A549 (cell line): Measurements from ENCODE around the gene ZNRD2. TPM values are rescaled to one million over a fixed set of nuclear protein-coding genes. Genes with fewer than 3 reads are reported as not detected.

ENCODE experiments used
- ATAC-seq, 2 experiments: fragments of 200-7000 bp in 1 of 2; fragments of >200 bp in 1 of 2; cut with Nextera tagmentation in 1 of 2; cut with Tn5 transposase in 1 of 2; 3 replicates each; pipeline versions ENCODE4 v1.8.0 to v1.9.1; 2018 to 2020; ENCODE audit warnings: mild to moderate bottlenecking in 1 of 2, moderate library complexity in 1 of 2
- CTCF ChIA-PET: fragments of 300-600 bp; sonication (Branson Sonifier 250); formaldehyde crosslinking; extraction: SDS; loops from one replicate; lab custom pipeline; 2021; ENCODE audit warnings: antibody characterized with exemption, inconsistent platforms; lab: Yijun Ruan, JAX
- POLR2A ChIA-PET: fragments of 350-600 bp; formaldehyde crosslinking; extraction: SDS; loops from one replicate; lab custom pipeline; 2021; ENCODE audit warnings: antibody characterized with exemption, inconsistent platforms; lab: Yijun Ruan, JAX
- DNase-seq, 2 experiments: peaks; one replicate each; pipeline versions ENCODE4 v3.0.0 to v3.0.0-alpha.2; 2011 to 2016; ENCODE audit warnings: low read depth in 1 of 2, low spot score in 1 of 2
- FAIRE-seq: peaks from 2 replicates; lab custom pipeline; 2011; peaks lifted over from hg19 to GRCh38; lab: Jason Lieb, UNC
- H3K27ac ChIP-seq, 2 experiments: fragments of >200 bp; sonication (Bioruptor Twin); formaldehyde crosslinking; 3 replicates each; pipeline ENCODE4 v1.5.1; 2016 to 2017
- H3K4me1 ChIP-seq: fragments of >200 bp; sonication (Bioruptor Twin); formaldehyde crosslinking; 3 replicates; pipeline ENCODE4 v1.6.1; 2016
- H3K4me2 ChIP-seq: fragments of >200 bp; sonication (Bioruptor Twin); formaldehyde crosslinking; 3 replicates; pipeline ENCODE4 v1.6.1; 2016
- H3K4me3 ChIP-seq: fragments of >200 bp; sonication (Bioruptor Twin); formaldehyde crosslinking; 3 replicates; pipeline ENCODE4 v1.5.1; 2016
- H3K9me3 ChIP-seq: fragments of >200 bp; sonication (Bioruptor Twin); formaldehyde crosslinking; 3 replicates; pipeline ENCODE4 v1.6.1; 2016
- BCL3 ChIP-seq: fragments of >200 bp; sonication (Bioruptor Twin); formaldehyde crosslinking; IDR thresholded peaks from 3 replicates; pipeline ENCODE4 v1.6.1; 2016
- CTCF ChIP-seq: fragments of >200 bp; sonication (Bioruptor Twin); formaldehyde crosslinking; IDR thresholded peaks from 3 replicates; pipeline ENCODE4 v1.5.1; 2016
- E2F6 ChIP-seq: IDR thresholded peaks from 2 replicates; pipeline ENCODE4 v1.6.1; 2012; ENCODE audit warnings: low read depth, borderline replicate concordance
- GATA3 ChIP-seq: IDR thresholded peaks from 2 replicates; pipeline ENCODE4 v1.6.1; 2012; ENCODE audit warnings: borderline replicate concordance
- HDAC2 ChIP-seq: fragments of 200-600 bp; sonication (generic); IDR thresholded peaks from 2 replicates; pipeline ENCODE4 v1.6.1; 2016
- JUN ChIP-seq, 2 experiments: fragments of >200 bp; sonication (Bioruptor Twin); formaldehyde crosslinking; IDR thresholded peaks; 2 replicates in 1 of 2; 3 replicates in 1 of 2; pipeline ENCODE4 v1.6.1; 2016 to 2017
- KDM1A ChIP-seq: fragments of 200-600 bp; sonication (generic); IDR thresholded peaks from 2 replicates; pipeline ENCODE4 v1.6.1; 2016; ENCODE audit warnings: low read depth, mild to moderate bottlenecking
- MAX ChIP-seq: IDR thresholded peaks from 2 replicates; pipeline ENCODE4 v1.6.1; 2012
- NR3C1 ChIP-seq: fragments of >200 bp; sonication (Bioruptor Twin); formaldehyde crosslinking; IDR thresholded peaks from 3 replicates; pipeline ENCODE4 v1.6.1; 2017
- PHF8 ChIP-seq: fragments of 200-600 bp; sonication (generic); IDR thresholded peaks from 2 replicates; pipeline ENCODE4 v1.6.1; 2016; ENCODE audit warnings: low read depth, mild to moderate bottlenecking, antibody characterized with exemption, moderate library complexity, borderline replicate concordance
- POLR2A ChIP-seq: IDR thresholded peaks from 2 replicates; pipeline ENCODE4 v1.6.1; 2012; ENCODE audit warnings: mild to moderate bottlenecking, low read length
- RAD21 ChIP-seq, 2 experiments: fragments of >200 bp in 1 of 2; sonication (Bioruptor Twin) in 1 of 2; formaldehyde crosslinking in 1 of 2; IDR thresholded peaks in 1 of 2; conservative IDR thresholded peaks in 1 of 2; 2 replicates in 1 of 2; 3 replicates in 1 of 2; pipeline ENCODE4 v1.6.1; 2012 to 2018; ENCODE audit warnings: inconsistent platforms in 1 of 2
- REST ChIP-seq: fragments of 200-600 bp; sonication (generic); IDR thresholded peaks from 2 replicates; pipeline ENCODE4 v1.6.1; 2016; ENCODE audit warnings: antibody characterized with exemption, mild to moderate bottlenecking, moderate library complexity
- SMC3 ChIP-seq: fragments of >200 bp; sonication (Bioruptor Twin); formaldehyde crosslinking; IDR thresholded peaks from 3 replicates; pipeline ENCODE4 v1.6.1; 2018; ENCODE audit warnings: inconsistent platforms
- ZC3H11A ChIP-seq: fragments of 450-650 bp; IDR thresholded peaks from 2 replicates; pipeline ENCODE4 v1.6.1; 2014; ENCODE audit warnings: antibody characterized with exemption, mild to moderate bottlenecking
- WGBS: methylation state at CpG from one replicate; pipeline ENCODE4 v1.1.6; 2017; ENCODE audit errors: missing lambda C conversion rate; 5-methylcytosine and 5-hydroxymethylcytosine counted together
- polyA plus RNA-seq, 4 experiments: library from polyadenylated mRNA; depleted of rRNA in 3 of 4; stranded (reverse); fragments of >200 nt; fragmentation: RNase III in 1 of 4; extraction: RNeasy Plus Mini Kit Qiagen cat#74134 plus additional on column Dnase treatment in 1 of 4; gene quantifications; 2 replicates in 3 of 4; 3 replicates in 1 of 4; pipeline ENCODE4 v1.2.3, GENCODE V29; 2011 to 2017

ZNRD2 gene
- polyA plus RNA-seq, 2 of the 4 experiments (the other 2 are of a cell fraction) = 28.2 to 66.1 TPM

GRCh38 chr11:65574109-65574810 is 4.0 kb downstream of the ZNRD2 start:
- WGBS = 0% methylated on average over 27 of the region's 67 CpGs
- TF ChIP-seq NR3C1 = no peak
- TF ChIP-seq BCL3 = peak; percentile 59; the same call in 1 of the 3 replicates
- no peak for TF ChIP-seq E2F6
- TF ChIP-seq CTCF = peak; percentile 96
- peak; percentile 77 for TF ChIP-seq SMC3
- TF ChIP-seq MAX = peak; percentile 59
- peak; percentile 28; the same call in 1 of the 2 replicates for TF ChIP-seq POLR2A
- TF ChIP-seq JUN (IDR thresholded peaks at IDR 0.05) = peak in 1 of 2 experiments; percentile 79; a peak in 2 of 5 replicates
- no peak for TF ChIP-seq KDM1A
- 0 out of 2 replicates have a peak, but pooled peaks have one; percentile 18 for TF ChIP-seq GATA3
- TF ChIP-seq REST = peak; percentile 55
- TF ChIP-seq RAD21 (conservative IDR thresholded peaks at IDR 0.05 in 1 of 2, IDR thresholded peaks at IDR 0.05 in 1 of 2) = peak; percentile 26 to 64; a peak in 4 of 5 replicates
- peak overlapping the region; percentile 82 for H3K4me3 ChIP-seq
- H3K27ac ChIP-seq = peak overlapping the region; percentile 92 to 98
- FAIRE-seq (no peak), ATAC-seq (peak; percentile 9 to 51), DNase-seq (peak; percentile 89 to 91)
- ChIA-PET POLR2A (no interaction called here), CTCF (interaction anchor here (1.0 to 16.3 kb wide), 9 partner anchors 8 to 43 kb away, joined by 3 to 393 read pairs (median 32); partner anchors contain the start of genes KCNK7, LTBP3, MAP3K11 and PCNX3)
- no peaks in the 10 kb centered on the region for H3K9me3 ChIP-seq
- H3K4me2 ChIP-seq = peak overlapping the region; percentile 97
- H3K4me1 ChIP-seq = peaks cover 57% of the 10 kb centered on the region

GRCh38 chr11:65574811-65575567 is 4.7 kb downstream of the ZNRD2 start:
- ChIA-PET POLR2A (no interaction called here), CTCF (interaction anchor here (0.6 to 6.6 kb wide), 8 partner anchors 13 to 58 kb away, joined by 3 to 58 read pairs (median 5); partner anchors contain the start of gene KCNK7)
- H3K9me3 ChIP-seq = no peaks in the 10 kb centered on the region
- peak overlapping the region; percentile 82 for H3K4me3 ChIP-seq
- WGBS = 38% methylated on average over 25 of the region's 28 CpGs
- H3K27ac ChIP-seq = peak overlapping the region; percentile 92 to 98
- ATAC-seq = no peak
- no peak for FAIRE-seq
- TF ChIP-seq KDM1A (peak; percentile 99), PHF8 (no peak), JUN (IDR thresholded peaks at IDR 0.05) (0 out of 5 replicates have a peak, but pooled peaks of 1 of the 2 experiments have one; percentile 0), ZC3H11A (no peak), HDAC2 (peak; percentile 97), GATA3 (0 out of 2 replicates have a peak, but pooled peaks have one; percentile 14)
- peaks cover 57% of the 10 kb centered on the region for H3K4me1 ChIP-seq
- DNase-seq = no peak
- H3K4me2 ChIP-seq = peak overlapping the region; percentile 97
